MM.1S (cell line): ENCODE data around the gene BEGAIN.

Experiments used
- DNase-seq: peaks from one replicate; pipeline ENCODE4 v3.0.0-alpha.2; 2015
- H2AFZ ChIP-seq: fragments of 300-600 bp; sonication (generic); 2 replicates; pipeline ENCODE4 v1.6.0; 2016; ENCODE audit warnings: antibody characterized with exemption, low read length
- H3F3A ChIP-seq: fragments of 300-600 bp; sonication (generic); 2 replicates; pipeline ENCODE4 v1.6.1; 2016; ENCODE audit warnings: mild to moderate bottlenecking, antibody characterized with exemption, low read length, moderate library complexity, mixed read lengths; ENCODE audit not compliant: insufficient read depth
- H3K27ac ChIP-seq: fragments of 300-600 bp; sonication (generic); 2 replicates; pipeline ENCODE4 v1.5.1; 2016; ENCODE audit warnings: mild to moderate bottlenecking, low read length
- H3K27me3 ChIP-seq: fragments of 300-600 bp; sonication (generic); replicated peaks from 2 replicates; pipeline ENCODE4 v1.6.0; 2016; ENCODE audit warnings: low read length; ENCODE audit not compliant: insufficient read depth
- H3K36me3 ChIP-seq: fragments of 300-600 bp; sonication (generic); replicated peaks from 2 replicates; pipeline ENCODE4 v1.6.1; 2016; ENCODE audit warnings: mild to moderate bottlenecking, low read length, mixed read lengths; ENCODE audit not compliant: insufficient read depth
- H3K4me1 ChIP-seq: fragments of 300-600 bp; sonication (generic); 2 replicates; pipeline ENCODE4 v1.6.1; 2016; ENCODE audit warnings: low read length, mixed read lengths
- H3K4me2 ChIP-seq: fragments of 300-600 bp; sonication (generic); 2 replicates; pipeline ENCODE4 v1.6.0; 2016; ENCODE audit warnings: low read depth, low read length
- H3K4me3 ChIP-seq: fragments of 300-600 bp; sonication (generic); 2 replicates; pipeline ENCODE4 v1.5.1; 2016; ENCODE audit warnings: low read length, mixed read lengths
- H3K79me2 ChIP-seq: fragments of 300-600 bp; sonication (generic); 2 replicates; pipeline ENCODE4 v1.6.1; 2016; ENCODE audit warnings: mixed run types, low read length, mixed read lengths
- H3K9ac ChIP-seq: fragments of 300-600 bp; sonication (generic); 2 replicates; pipeline ENCODE4 v1.6.1; 2016; ENCODE audit warnings: low read length, mixed read lengths
- H3K9me2 ChIP-seq: fragments of 300-600 bp; sonication (generic); replicated peaks from 2 replicates; pipeline ENCODE4 v1.6.1; 2016; ENCODE audit warnings: mild to moderate bottlenecking, low read length, mixed read lengths; ENCODE audit not compliant: insufficient read depth
- H3K9me3 ChIP-seq: fragments of 300-600 bp; sonication (generic); replicated peaks from 2 replicates; pipeline ENCODE4 v1.6.1; 2016; ENCODE audit warnings: mild to moderate bottlenecking, low read length, mixed read lengths; ENCODE audit not compliant: insufficient read depth
- H4K20me1 ChIP-seq: fragments of 300-600 bp; sonication (generic); 2 replicates; pipeline ENCODE4 v1.6.1; 2016; ENCODE audit warnings: mild to moderate bottlenecking, low read length, moderate library complexity, mixed read lengths; ENCODE audit not compliant: insufficient read depth
- CTCF ChIP-seq: fragments of 300-600 bp; sonication (generic); IDR thresholded peaks from 2 replicates; pipeline ENCODE4 v1.5.1; 2016; ENCODE audit warnings: antibody characterized with exemption, low read length, mixed read lengths
- EZH2 ChIP-seq: fragments of 300-600 bp; sonication (generic); optimal IDR thresholded peaks from 2 replicates; pipeline ENCODE3; 2017; ENCODE audit warnings: low read depth, mild to moderate bottlenecking, antibody characterized with exemption, low read length, mixed read lengths
- EZH2phosphoT487 ChIP-seq: fragments of 300-600 bp; sonication (generic); IDR thresholded peaks from 2 replicates; pipeline ENCODE4 v1.6.1; 2018; ENCODE audit warnings: antibody characterized with exemption, low read length

BEGAIN gene

GRCh38 chr14:100529561-100530031 is 57.6 kb downstream of the BEGAIN start:
- H3K36me3 ChIP-seq, result no peaks in the 10 kb centered on the region
- TF ChIP-seq EZH2, result no peak
- TF ChIP-seq CTCF, result no peak
- TF ChIP-seq EZH2phosphoT487, result no peak
- no peaks in the 10 kb centered on the region for H3K79me2 ChIP-seq
- no peaks in the 10 kb centered on the region for H4K20me1 ChIP-seq
- H3K27ac ChIP-seq, result no peak overlapping the region
- no peak overlapping the region for H3K4me2 ChIP-seq
- no peaks in the 10 kb centered on the region for H3F3A ChIP-seq
- H3K9ac ChIP-seq, result no peak overlapping the region
- no peaks in the 10 kb centered on the region for H3K9me2 ChIP-seq
- H2AFZ ChIP-seq, result no peak overlapping the region
- no peaks in the 10 kb centered on the region for H3K27me3 ChIP-seq
- no peaks in the 10 kb centered on the region for H3K9me3 ChIP-seq
- H3K4me1 ChIP-seq, result no peaks in the 10 kb centered on the region
- no peak overlapping the region for H3K4me3 ChIP-seq
- DNase-seq, result no peak

GRCh38 chr14:100528962-100529560 is 58.2 kb downstream of the BEGAIN start:
- Histone ChIP-seq H4K20me1 (no peaks in the 10 kb centered on the region), H3K27me3 (no peaks in the 10 kb centered on the region), H3K9me3 (no peaks in the 10 kb centered on the region), H3K4me3 (no peak overlapping the region), H2AFZ (no peak overlapping the region), H3K9me2 (no peaks in the 10 kb centered on the region), H3K27ac (no peak overlapping the region), H3K9ac (no peak overlapping the region), H3K79me2 (no peaks in the 10 kb centered on the region), H3K36me3 (no peaks in the 10 kb centered on the region), H3F3A (no peaks in the 10 kb centered on the region), H3K4me1 (no peaks in the 10 kb centered on the region), H3K4me2 (no peak overlapping the region)
- TF ChIP-seq EZH2phosphoT487 (no peak), EZH2 (no peak), CTCF (no peak)
- DNase-seq, result no peak

- H3K79me2 ChIP-seq, result no peaks in the 10 kb centered on the region
- no peak for DNase-seq
Observed at GRCh38 chr14:100526632-100527031, 60.6 kb downstream of the BEGAIN start.

More at GRCh38 chr14:100526632-100527031, 60.6 kb downstream of the BEGAIN start:
- Histone ChIP-seq H3K4me1 (no peaks in the 10 kb centered on the region), H3K9ac (no peak overlapping the region), H3K4me2 (no peak overlapping the region), H3F3A (no peaks in the 10 kb centered on the region), H3K9me3 (no peaks in the 10 kb centered on the region), H3K27ac (no peak overlapping the region), H3K27me3 (no peaks in the 10 kb centered on the region), H3K9me2 (no peaks in the 10 kb centered on the region), H3K4me3 (no peak overlapping the region), H4K20me1 (no peaks in the 10 kb centered on the region), H2AFZ (no peak overlapping the region), H3K36me3 (no peaks in the 10 kb centered on the region)
- TF ChIP-seq EZH2phosphoT487 (no peak), CTCF (no peak), EZH2 (no peak)
